D721Med (cell line): ENCODE data around the gene PTPRF.

Source experiments
- DNase-seq: peaks from one replicate; pipeline ENCODE4 v3.0.0; 2011; ENCODE audit warnings: low spot score; ENCODE audit not compliant: insufficient read length
- FAIRE-seq: peaks from 2 replicates; lab custom pipeline; 2011; peaks lifted over from hg19 to GRCh38; lab: Jason Lieb, UNC
- TF ChIP-seq, protein P1 (sequence below): IDR thresholded peaks from 2 replicates; pipeline ENCODE4 v1.5.1; 2012; ENCODE audit warnings: mild to moderate bottlenecking, control low read depth; ENCODE audit not compliant: insufficient read depth; ENCODE audit errors: missing control alignments

The PTPRF gene

DNA sequence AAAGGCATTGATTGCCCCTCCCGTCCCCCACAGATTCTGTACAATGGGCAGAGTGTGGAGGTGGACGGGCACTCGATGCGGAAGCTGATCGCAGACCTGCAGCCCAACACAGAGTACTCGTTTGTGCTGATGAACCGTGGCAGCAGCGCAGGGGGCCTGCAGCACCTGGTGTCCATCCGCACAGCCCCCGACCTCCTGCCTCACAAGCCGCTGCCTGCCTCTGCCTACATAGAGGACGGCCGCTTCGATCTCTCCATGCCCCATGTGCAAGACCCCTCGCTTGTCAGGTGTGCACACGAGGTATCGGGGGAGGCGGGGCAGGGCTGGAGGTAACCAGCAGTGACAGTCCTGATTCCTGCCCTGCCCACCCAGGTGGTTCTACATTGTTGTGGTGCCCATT, 74.5 kb downstream of the PTPRF start:
- TF ChIP-seq, protein P1, sequence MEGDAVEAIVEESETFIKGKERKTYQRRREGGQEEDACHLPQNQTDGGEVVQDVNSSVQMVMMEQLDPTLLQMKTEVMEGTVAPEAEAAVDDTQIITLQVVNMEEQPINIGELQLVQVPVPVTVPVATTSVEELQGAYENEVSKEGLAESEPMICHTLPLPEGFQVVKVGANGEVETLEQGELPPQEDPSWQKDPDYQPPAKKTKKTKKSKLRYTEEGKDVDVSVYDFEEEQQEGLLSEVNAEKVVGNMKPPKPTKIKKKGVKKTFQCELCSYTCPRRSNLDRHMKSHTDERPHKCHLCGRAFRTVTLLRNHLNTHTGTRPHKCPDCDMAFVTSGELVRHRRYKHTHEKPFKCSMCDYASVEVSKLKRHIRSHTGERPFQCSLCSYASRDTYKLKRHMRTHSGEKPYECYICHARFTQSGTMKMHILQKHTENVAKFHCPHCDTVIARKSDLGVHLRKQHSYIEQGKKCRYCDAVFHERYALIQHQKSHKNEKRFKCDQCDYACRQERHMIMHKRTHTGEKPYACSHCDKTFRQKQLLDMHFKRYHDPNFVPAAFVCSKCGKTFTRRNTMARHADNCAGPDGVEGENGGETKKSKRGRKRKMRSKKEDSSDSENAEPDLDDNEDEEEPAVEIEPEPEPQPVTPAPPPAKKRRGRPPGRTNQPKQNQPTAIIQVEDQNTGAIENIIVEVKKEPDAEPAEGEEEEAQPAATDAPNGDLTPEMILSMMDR, result no peak
- no peak for DNase-seq
- no peak for FAIRE-seq

DNA sequence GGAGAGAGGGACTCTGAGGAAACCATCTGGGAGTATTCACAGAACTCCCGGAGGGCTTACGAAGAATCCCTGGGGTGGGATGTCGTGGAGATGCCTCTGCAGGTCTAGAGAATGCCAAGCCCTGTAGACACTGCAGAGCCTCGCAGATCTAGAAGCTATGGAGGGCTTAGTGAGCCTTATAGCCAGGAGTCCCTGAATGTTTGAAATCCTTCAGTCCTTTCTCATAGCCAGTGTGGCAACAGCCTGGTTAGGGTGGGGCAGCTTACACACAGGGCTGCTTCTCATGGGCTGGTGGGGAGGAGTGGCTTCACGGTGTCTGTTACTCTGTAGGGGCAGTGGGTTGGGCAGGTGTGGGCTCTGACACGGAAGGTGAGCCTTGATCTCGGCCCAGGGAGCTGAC, 75.1 kb downstream of the PTPRF start:
- TF ChIP-seq, protein P1, result no peak
- DNase-seq (no peak), FAIRE-seq (no peak)

DNA sequence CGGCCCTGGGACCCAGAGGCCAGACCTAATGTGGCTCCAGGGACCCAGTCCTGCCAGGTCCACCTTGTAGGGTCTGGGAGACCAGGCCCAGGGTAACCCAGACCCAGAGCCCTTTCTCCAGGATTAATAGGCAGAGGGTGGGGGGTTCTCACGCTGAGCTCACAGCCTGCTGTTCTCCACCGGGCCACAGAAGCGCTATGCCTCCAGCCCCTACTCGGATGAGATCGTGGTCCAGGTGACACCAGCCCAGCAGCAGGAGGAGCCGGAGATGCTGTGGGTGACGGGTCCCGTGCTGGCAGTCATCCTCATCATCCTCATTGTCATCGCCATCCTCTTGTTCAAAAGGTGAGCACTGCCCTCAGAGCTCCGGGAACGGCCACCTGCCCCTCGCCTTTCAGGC, 75.9 kb downstream of the PTPRF start:
- TF ChIP-seq, protein P1, result no peak
- DNase-seq (no peak), FAIRE-seq (no peak)

DNA sequence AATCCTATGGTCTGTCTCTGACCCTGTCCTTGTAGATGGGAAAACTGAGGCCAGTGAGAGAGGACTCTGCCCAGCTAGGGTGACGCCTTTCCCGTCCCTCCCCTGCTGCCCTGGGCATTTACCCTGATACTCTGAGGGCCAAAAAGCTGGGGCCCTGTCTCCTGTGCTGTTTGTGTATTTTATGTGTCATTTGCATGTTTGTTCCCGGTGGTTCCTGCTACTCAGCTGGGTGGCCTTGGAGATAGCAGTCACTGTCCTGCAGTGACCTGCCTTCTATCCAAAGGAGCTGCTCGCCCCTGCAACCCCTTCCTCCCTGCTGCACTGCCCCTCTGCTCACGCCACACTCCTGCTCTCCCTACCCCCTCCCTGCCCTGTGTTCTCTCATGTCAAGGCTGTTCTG, 78.1 kb downstream of the PTPRF start:
- TF ChIP-seq, protein P1, result no peak
- FAIRE-seq (no peak), DNase-seq (no peak)

DNA sequence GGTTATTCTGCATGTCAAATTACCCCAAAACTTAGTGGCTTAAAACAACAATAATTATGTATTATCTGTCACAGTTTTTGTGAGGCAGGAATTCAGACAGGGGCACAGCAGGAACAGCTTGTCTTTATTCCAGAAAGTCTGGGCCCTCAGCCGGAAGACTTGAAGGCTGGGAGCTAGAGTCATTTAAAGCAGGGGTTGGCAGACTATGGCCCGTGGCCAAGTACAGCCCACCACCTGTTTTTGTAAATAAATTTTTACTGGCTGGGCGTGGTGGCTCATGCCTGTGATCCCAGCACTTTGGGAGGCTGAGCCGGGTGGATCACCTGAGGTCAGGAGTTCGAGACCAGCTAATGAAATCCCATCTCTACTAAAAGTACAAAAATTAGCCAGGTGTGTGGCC, 79.7 kb downstream of the PTPRF start:
- TF ChIP-seq, protein P1, result no peak
- no peak for DNase-seq
- no peak for FAIRE-seq

DNA sequence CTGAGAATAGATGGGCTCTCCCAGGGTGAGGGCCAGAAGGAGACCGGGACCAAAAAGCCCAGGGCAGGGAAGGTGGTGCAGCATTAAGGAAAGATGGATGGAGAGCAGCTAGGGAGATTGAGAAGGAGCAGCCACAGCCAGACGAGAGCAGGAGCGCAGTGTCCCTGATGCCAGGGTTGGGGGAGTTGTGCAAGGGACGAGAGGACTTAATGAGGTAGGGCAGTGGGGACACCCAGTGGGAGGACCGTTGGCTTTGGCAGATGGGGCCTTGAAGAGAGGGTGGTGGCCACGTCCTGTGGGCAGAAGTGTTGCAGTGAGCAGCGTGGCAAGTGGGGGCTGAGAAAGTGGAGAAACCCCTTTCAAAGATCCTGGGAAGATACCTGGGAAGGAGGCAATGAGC, 81.3 kb downstream of the PTPRF start:
- DNase-seq, result no peak
- TF ChIP-seq, protein P1, result no peak
- no peak for FAIRE-seq

DNA sequence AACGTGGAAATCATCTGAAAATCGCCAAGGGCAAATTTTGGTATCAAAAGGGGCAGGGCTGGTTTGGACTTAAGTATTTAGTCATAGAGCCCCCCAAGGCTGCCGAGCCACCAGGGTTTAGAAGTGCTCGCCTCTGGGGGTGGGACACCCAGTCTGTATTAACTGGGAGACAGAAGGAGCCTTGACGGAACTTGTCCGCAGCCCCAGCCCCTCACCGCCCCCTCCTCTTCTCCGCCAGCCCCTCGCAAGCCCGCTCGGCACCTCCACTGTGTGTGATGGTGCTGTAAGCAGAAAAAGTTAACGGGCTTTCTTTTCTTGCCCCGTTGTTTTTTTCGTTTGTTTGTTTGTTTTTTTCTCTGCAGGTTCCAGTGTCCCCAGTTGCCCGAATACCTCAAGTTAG, 81.7 kb downstream of the PTPRF start:
- no peak for FAIRE-seq
- DNase-seq, result no peak
- TF ChIP-seq, protein P1, result no peak
